Karpas-422 (cell line): ENCODE results near the gene RAD18. TPM values are rescaled to one million over a fixed set of nuclear protein-coding genes. Genes with fewer than 3 reads are reported as not detected.

ENCODE experiments used
- DNase-seq: peaks from one replicate; pipeline ENCODE4 v3.0.0-alpha.2; 2015
- H2AFZ ChIP-seq: fragments of 200-600 bp; sonication (generic); 2 replicates; pipeline ENCODE4 v1.6.1; 2014; ENCODE audit warnings: antibody characterized with exemption, low read length, mixed read lengths
- H3K27ac ChIP-seq: fragments of 200-600 bp; sonication (generic); 2 replicates; pipeline ENCODE4 v1.5.1; 2014; ENCODE audit warnings: mild to moderate bottlenecking, low read length, moderate library complexity
- H3K27me3 ChIP-seq: fragments of 200-600 bp; sonication (generic); 2 replicates; pipeline ENCODE4 v1.6.1; 2014; ENCODE audit warnings: low read length, mixed read lengths
- H3K36me3 ChIP-seq: fragments of 200-600 bp; sonication (generic); 2 replicates; pipeline ENCODE4 v1.6.1; 2014; ENCODE audit warnings: low read length, mixed read lengths; ENCODE audit not compliant: insufficient read depth
- H3K4me1 ChIP-seq: fragments of 200-600 bp; sonication (generic); 2 replicates; pipeline ENCODE4 v1.6.1; 2014; ENCODE audit warnings: mild to moderate bottlenecking, low read length, mixed read lengths
- H3K4me2 ChIP-seq: fragments of 200-600 bp; sonication (generic); 2 replicates; pipeline ENCODE4 v1.6.1; 2014; ENCODE audit warnings: low read length, low read depth, mild to moderate bottlenecking; ENCODE audit not compliant: poor library complexity, severe bottlenecking
- H3K4me3 ChIP-seq: fragments of 200-600 bp; sonication (generic); 2 replicates; pipeline ENCODE4 v1.5.1; 2014; ENCODE audit warnings: mild to moderate bottlenecking, antibody characterized with exemption, low read length, mixed read lengths
- H3K79me2 ChIP-seq: fragments of 200-600 bp; sonication (generic); 2 replicates; pipeline ENCODE4 v1.6.1; 2014; ENCODE audit warnings: mild to moderate bottlenecking, low read length, mixed read lengths
- H3K9ac ChIP-seq: fragments of 200-600 bp; sonication (generic); 2 replicates; pipeline ENCODE4 v1.6.0; 2014; ENCODE audit warnings: low read length
- H3K9me2 ChIP-seq: fragments of 200-600 bp; sonication (generic), shearing (Covaris generic); replicated peaks from 2 replicates; pipeline ENCODE4 v1.6.0; 2014; ENCODE audit warnings: mild to moderate bottlenecking, low read length, moderate library complexity; ENCODE audit not compliant: insufficient read depth
- H3K9me3 ChIP-seq: fragments of 300-700, 200-600 bp; sonication (generic); 2 replicates; pipeline ENCODE4 v1.6.1; 2014; ENCODE audit warnings: low read length, mixed read lengths
- H4K20me1 ChIP-seq: fragments of 200-600 bp; sonication (generic); 2 replicates; pipeline ENCODE4 v1.6.1; 2014; ENCODE audit warnings: mild to moderate bottlenecking, antibody characterized with exemption, low read length, low read depth; ENCODE audit not compliant: insufficient read depth
- total RNA-seq: library from RNA; depleted of rRNA; stranded (reverse); fragments of >200 nt; shearing (Covaris generic); gene quantifications from 2 replicates; pipeline ENCODE4 v1.2.3, GENCODE V29; 2014; ENCODE audit warnings: low replicate concordance

Gene RAD18
- total RNA-seq, 1 experiment from 2014 or later, result 48.2 TPM

DNA sequence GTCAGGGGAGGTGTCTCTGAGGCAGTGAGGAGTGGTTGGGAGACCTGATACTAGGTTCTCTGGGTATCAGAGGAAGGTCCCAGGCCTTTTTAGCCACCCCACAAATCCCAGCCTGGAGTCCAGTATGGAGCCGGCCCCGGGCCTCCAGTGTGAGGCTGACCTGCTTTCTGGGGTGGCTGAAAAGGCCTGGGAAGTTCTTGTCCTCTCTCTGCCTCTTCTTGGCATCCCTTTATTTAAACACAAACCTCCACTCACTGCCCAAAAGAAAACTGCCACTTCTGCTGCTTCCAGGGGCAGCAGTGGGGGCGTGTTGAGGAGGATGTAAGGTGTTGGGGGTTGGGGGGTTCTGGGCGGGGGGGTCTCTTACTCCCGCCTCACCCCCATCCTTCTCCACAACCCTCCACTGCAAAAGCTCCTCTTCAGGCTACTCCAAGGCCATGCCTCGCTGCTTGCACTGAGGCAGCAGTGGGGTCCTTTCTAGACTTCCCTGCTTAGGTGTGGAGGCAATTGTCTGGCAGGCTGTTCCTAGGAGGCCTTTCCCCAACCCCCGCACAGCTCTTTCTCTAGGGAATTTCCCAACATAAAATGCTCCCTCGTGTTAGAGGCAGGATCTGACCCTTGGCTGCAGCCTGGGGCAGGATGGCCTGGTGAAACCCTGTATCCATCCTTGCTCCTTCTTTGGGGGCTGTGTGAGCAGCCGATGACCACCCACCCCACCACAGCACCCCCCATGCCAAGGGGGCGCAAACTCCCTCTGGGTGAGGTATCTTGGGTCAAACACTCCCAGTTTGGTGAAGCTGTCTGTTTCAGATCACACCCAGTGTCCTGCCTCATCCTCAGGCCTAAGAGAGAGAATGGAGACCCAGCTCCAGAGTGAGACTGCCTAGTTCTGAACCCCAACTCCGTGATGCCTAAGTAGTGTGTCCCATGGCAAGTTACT lies 12.1 kb upstream of the RAD18 start:
- Histone ChIP-seq H4K20me1 (no peaks in the 10 kb centered on the region), H3K9ac (no peak overlapping the region), H2AFZ (no peak overlapping the region), H3K4me1 (peaks cover 5% of the 10 kb centered on the region), H3K27ac (no peak overlapping the region), H3K36me3 (no peaks in the 10 kb centered on the region), H3K4me2 (no peak overlapping the region), H3K79me2 (no peaks in the 10 kb centered on the region), H3K9me3 (no peaks in the 10 kb centered on the region), H3K27me3 (no peaks in the 10 kb centered on the region), H3K4me3 (no peak overlapping the region), H3K9me2 (no peaks in the 10 kb centered on the region)
- no peak for DNase-seq

DNA sequence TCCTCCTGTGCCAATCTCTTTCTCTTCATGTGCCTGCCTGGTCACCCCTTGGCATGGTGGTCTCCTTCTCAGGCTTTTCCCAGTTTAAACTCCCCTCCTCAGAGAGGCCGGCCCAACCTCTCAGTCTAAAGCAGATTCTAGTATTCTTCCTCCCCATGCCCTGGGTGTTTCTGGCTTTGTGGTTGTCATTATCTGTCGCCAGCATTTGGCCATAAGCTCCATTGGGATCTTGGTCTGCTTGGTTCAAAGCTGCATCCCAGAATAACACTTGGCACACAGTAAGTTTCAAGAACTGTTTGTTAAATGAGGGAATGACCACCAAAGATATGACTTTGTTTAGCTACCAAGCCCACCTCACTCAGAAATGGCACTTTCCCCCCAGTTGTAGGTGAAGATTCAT lies 11.2 kb upstream of the RAD18 start:
- Histone ChIP-seq H3K27me3 (no peaks in the 10 kb centered on the region), H3K79me2 (no peaks in the 10 kb centered on the region), H3K9me2 (no peaks in the 10 kb centered on the region), H3K9me3 (no peaks in the 10 kb centered on the region), H4K20me1 (no peaks in the 10 kb centered on the region), H2AFZ (no peak overlapping the region), H3K4me3 (no peak overlapping the region), H3K27ac (no peak overlapping the region), H3K36me3 (no peaks in the 10 kb centered on the region), H3K9ac (no peak overlapping the region), H3K4me1 (peaks cover 5% of the 10 kb centered on the region), H3K4me2 (no peak overlapping the region)
- DNase-seq, result no peak

DNA sequence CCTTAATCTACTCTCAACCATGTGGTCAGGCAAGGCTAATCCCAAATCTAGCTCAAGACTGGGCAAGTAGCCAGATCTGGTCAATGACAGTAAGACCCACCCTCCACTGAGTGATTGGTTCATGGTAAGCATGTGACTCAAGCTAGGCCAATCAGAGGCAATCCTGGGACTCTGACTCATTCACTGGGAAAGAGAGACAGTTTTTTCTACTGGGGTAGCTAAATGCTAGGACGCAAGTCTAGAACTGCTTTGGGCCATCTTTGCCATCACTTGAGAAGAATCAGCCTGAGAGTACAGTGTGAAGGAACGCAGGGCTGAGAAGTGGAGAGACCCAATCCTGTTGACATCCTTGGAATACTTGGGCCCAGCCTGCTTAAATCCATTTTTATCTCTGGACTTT lies 9.4 kb upstream of the RAD18 start:
- H3K79me2 ChIP-seq, result no peaks in the 10 kb centered on the region
- no peak overlapping the region for H3K9ac ChIP-seq
- H3K27ac ChIP-seq, result no peak overlapping the region
- no peaks in the 10 kb centered on the region for H3K27me3 ChIP-seq
- H3K4me1 ChIP-seq, result peaks cover 19% of the 10 kb centered on the region
- no peak overlapping the region for H3K4me3 ChIP-seq
- no peak overlapping the region for H2AFZ ChIP-seq
- no peaks in the 10 kb centered on the region for H4K20me1 ChIP-seq
- DNase-seq, result peak; percentile 67
- no peaks in the 10 kb centered on the region for H3K36me3 ChIP-seq
- H3K4me2 ChIP-seq, result no peak overlapping the region
- H3K9me3 ChIP-seq, result no peaks in the 10 kb centered on the region
- H3K9me2 ChIP-seq, result no peaks in the 10 kb centered on the region

DNA sequence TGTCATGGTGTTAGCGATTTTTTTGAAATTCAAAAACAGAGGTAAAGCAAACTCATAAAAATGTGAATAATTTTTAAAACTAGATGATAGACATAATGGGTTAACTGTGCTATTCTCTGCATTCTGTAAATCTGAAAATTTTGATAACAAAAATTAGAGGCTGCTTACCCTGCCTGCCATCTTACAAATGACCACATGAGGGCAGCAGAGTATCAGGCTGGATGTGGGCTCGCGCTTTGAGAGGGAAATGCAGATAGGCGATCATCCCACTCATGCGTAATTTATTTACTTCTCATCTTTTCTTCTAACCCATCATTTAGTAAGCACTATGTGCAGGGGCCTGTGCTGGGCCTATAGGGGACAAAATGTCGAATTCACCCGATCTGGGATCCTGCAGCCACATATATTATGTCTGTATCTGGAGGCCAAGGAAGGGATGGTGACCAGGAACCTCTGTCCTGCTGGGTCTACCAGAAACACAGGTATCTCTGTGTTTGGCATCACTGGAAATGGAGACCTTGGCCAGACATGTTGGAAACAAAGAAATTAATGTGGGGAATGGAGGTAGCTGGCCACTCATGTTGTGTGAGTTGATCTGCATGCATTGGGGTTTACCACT lies 7.8 kb upstream of the RAD18 start:
- Histone ChIP-seq H4K20me1 (no peaks in the 10 kb centered on the region), H3K9me3 (no peaks in the 10 kb centered on the region), H3K4me3 (no peak overlapping the region), H3K27ac (no peak overlapping the region), H3K79me2 (no peaks in the 10 kb centered on the region), H3K4me2 (peak overlapping the region; percentile 18), H3K4me1 (peaks cover 19% of the 10 kb centered on the region), H3K36me3 (no peaks in the 10 kb centered on the region), H3K9me2 (no peaks in the 10 kb centered on the region), H3K9ac (no peak overlapping the region), H2AFZ (no peak overlapping the region), H3K27me3 (no peaks in the 10 kb centered on the region)
- peak; percentile 89 for DNase-seq

GRCh38 chr3:8969241-8969640 lies 6.0 kb upstream of the RAD18 start:
- DNase-seq, result no peak
- no peak overlapping the region for H3K4me2 ChIP-seq
- no peak overlapping the region for H3K4me3 ChIP-seq
- H3K36me3 ChIP-seq, result no peaks in the 10 kb centered on the region
- H3K27me3 ChIP-seq, result no peaks in the 10 kb centered on the region
- H3K9me3 ChIP-seq, result no peaks in the 10 kb centered on the region
- no peaks in the 10 kb centered on the region; the same call in 1 of the 2 replicates for H3K9me2 ChIP-seq
- H3K79me2 ChIP-seq, result no peaks in the 10 kb centered on the region
- H3K9ac ChIP-seq, result 0 out of 2 replicates have a peak overlapping the region, but pooled peaks have one; percentile 28
- H3K4me1 ChIP-seq, result peaks cover 19% of the 10 kb centered on the region
- no peaks in the 10 kb centered on the region for H4K20me1 ChIP-seq
- H3K27ac ChIP-seq, result no peak overlapping the region
- H2AFZ ChIP-seq, result peak overlapping the region; percentile 54; the same call in 1 of the 2 replicates

GRCh38 chr3:8968375-8968882 lies 5.2 kb upstream of the RAD18 start:
- Histone ChIP-seq H4K20me1 (no peaks in the 10 kb centered on the region), H3K4me2 (peak overlapping the region; percentile 33), H3K4me1 (peaks cover 26% of the 10 kb centered on the region), H3K27me3 (no peaks in the 10 kb centered on the region), H3K36me3 (no peaks in the 10 kb centered on the region), H3K9me2 (no peaks in the 10 kb centered on the region; the same call in 1 of the 2 replicates), H3K9me3 (no peaks in the 10 kb centered on the region), H2AFZ (peak overlapping the region; percentile 54; the same call in 1 of the 2 replicates), H3K4me3 (no peak overlapping the region), H3K79me2 (no peaks in the 10 kb centered on the region), H3K27ac (no peak overlapping the region), H3K9ac (peak overlapping the region; percentile 28; the same call in 1 of the 2 replicates)
- DNase-seq, result no peak

DNA sequence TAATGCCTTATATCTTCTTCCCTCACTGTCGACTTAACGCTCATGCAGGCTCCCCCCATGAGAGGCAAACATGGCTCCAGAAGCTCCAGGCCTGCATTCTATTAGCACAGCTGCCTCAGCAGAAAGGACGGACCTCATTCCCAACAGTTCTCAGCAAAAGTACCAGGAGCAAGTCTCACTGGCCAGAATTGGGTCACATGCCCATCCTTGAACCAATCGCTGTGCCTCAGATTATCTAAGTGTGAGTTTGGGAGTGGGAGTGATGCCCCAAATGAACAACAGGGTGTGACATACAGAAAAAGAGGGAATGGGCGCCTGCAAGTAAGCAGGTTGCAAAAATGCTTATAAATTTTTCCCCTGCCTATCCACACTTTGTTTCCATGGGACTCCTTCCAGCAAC lies 4.3 kb upstream of the RAD18 start:
- Histone ChIP-seq H3K9ac (no peak overlapping the region), H3K4me1 (peaks cover 26% of the 10 kb centered on the region), H3K27me3 (no peaks in the 10 kb centered on the region), H4K20me1 (no peaks in the 10 kb centered on the region), H3K9me3 (no peaks in the 10 kb centered on the region), H3K79me2 (peaks cover 7% of the 10 kb centered on the region), H3K27ac (no peak overlapping the region), H2AFZ (no peak overlapping the region), H3K36me3 (no peaks in the 10 kb centered on the region), H3K4me2 (no peak overlapping the region), H3K9me2 (no peaks in the 10 kb centered on the region; the same call in 1 of the 2 replicates), H3K4me3 (no peak overlapping the region)
- no peak for DNase-seq

DNA sequence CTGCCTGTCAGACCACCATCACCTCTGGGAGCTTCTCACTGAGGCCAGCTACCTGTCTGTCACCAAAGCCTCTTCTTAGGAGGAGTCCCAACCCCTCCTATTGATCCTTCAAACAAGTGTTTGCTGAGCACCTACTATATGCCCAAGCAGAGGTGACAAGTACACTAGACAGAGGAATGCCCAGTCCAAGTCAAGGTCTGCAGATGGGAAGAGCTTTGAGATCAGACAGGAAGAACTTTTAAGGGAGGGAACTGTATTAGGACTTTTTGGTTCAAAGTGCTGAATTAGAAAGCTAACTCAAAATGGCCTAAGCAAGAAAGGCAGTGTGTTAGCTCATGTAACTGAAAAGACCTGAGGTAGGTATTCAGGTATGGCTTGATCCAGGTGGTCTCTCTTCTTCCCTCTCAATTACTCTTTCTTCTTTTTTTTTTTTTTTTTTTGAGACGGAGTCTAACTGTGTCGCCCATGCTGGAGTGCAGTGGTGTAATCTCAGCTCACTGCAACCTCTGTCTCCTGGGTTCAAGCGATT lies 3.6 kb upstream of the RAD18 start:
- Histone ChIP-seq H3K4me1 (peaks cover 32% of the 10 kb centered on the region), H3K79me2 (peaks cover 14% of the 10 kb centered on the region), H3K9ac (no peak overlapping the region), H3K36me3 (no peaks in the 10 kb centered on the region), H3K27ac (no peak overlapping the region), H3K4me2 (no peak overlapping the region), H3K27me3 (no peaks in the 10 kb centered on the region), H2AFZ (no peak overlapping the region), H3K9me2 (no peaks in the 10 kb centered on the region; the same call in 1 of the 2 replicates), H4K20me1 (no peaks in the 10 kb centered on the region), H3K9me3 (no peaks in the 10 kb centered on the region), H3K4me3 (no peak overlapping the region)
- DNase-seq, result no peak
